HCT116 (cell line): ENCODE measurements around the gene TMC3. TPM values are rescaled to one million over a fixed set of nuclear protein-coding genes. Genes with fewer than 3 reads are reported as not detected.

Source experiments
- ATAC-seq: fragments of 200-7000 bp; cut with Tn5 transposase; 2 replicates; pipeline ENCODE4 v1.9.1; 2020; ENCODE audit warnings: mild to moderate bottlenecking, moderate library complexity
- BruUV-seq: library from RNA; stranded (reverse); fragments of 400-500 nt; replicated peaks from 2 replicates; lab custom pipeline; 2021; lab: Mats Ljungman, UMichigan
- CTCF ChIA-PET: fragments of 300-600 bp; sonication (Branson Sonifier 250); formaldehyde crosslinking; loops from one replicate; lab custom pipeline; 2021; ENCODE audit warnings: antibody characterized with exemption; lab: Charles Lee
- POLR2A ChIA-PET: fragments of 300-600, 350-600 bp; sonication (Branson Sonifier 250); formaldehyde crosslinking; loops from one replicate; lab custom pipeline; 2021; ENCODE audit warnings: antibody characterized with exemption; lab: Charles Lee
- RAD21 ChIA-PET, 2 experiments: fragments of 300-600 bp; sonication (Branson Sonifier 250); formaldehyde crosslinking; loops; one replicate each; lab custom pipeline; 2023; ENCODE audit warnings: low total read pairs in 2 of 2; ENCODE audit not compliant: uncharacterized antibody in 2 of 2, unreplicated experiment in 2 of 2, low non-redundant PET in 1 of 2; lab: Charles Lee
- DNase-seq: peaks from one replicate; pipeline ENCODE4 v3.0.0-alpha.2; 2010; ENCODE audit warnings: low read depth, low spot score
- H2AFZ ChIP-seq: fragments of 200-600 bp; shearing (Covaris generic), sonication (generic); 2 replicates; pipeline ENCODE4 v1.6.1; 2017; ENCODE audit warnings: low read depth, mixed run types, mixed read lengths, antibody characterized with exemption, low read length; ENCODE audit not compliant: poor library complexity, severe bottlenecking
- H3K27ac ChIP-seq: 2 replicates; pipeline ENCODE4 v1.5.1; 2012; ENCODE audit warnings: low read depth, low read length
- H3K27me3 ChIP-seq: fragments of 200-600 bp; sonication (generic); 2 replicates; pipeline ENCODE4 v1.6.1; 2016; ENCODE audit warnings: mixed run types, low read length, mixed read lengths; ENCODE audit not compliant: insufficient read depth
- H3K36me3 ChIP-seq, 2 experiments: fragments of 200-500 bp in 1 of 2; fragments of 200-600 bp in 1 of 2; sonication (Bioruptor generic) in 1 of 2; sonication (generic) in 1 of 2; 2 replicates each; pipeline versions ENCODE4 v1.5.1 to v1.6.1; 2014 to 2016; ENCODE audit warnings: low read length in 2 of 2, inconsistent platforms in 1 of 2, mixed read lengths in 1 of 2, mixed run types in 1 of 2; ENCODE audit not compliant: insufficient read depth in 2 of 2, control insufficient read depth in 1 of 2
- H3K4me1 ChIP-seq, 2 experiments: fragments of 200-600 bp in 1 of 2; sonication (generic) in 1 of 2; 2 replicates each; pipeline versions ENCODE4 v1.5.1 to v1.6.1; 2012 to 2017; ENCODE audit warnings: low read length in 2 of 2, inconsistent platforms in 1 of 2, mild to moderate bottlenecking in 1 of 2, mixed read lengths in 1 of 2, mixed run types in 1 of 2, moderate library complexity in 1 of 2; ENCODE audit not compliant: insufficient read depth in 2 of 2, control insufficient read depth in 1 of 2
- H3K4me2 ChIP-seq: fragments of 200-600 bp; sonication (generic); 2 replicates; pipeline ENCODE4 v1.6.1; 2017; ENCODE audit warnings: mixed run types, low read length, mixed read lengths
- H3K4me3 ChIP-seq, 2 experiments: fragments of 200-600 bp in 1 of 2; sonication (generic) in 1 of 2; replicated peaks in 1 of 2; 2 replicates each; pipeline ENCODE4 v1.5.1; 2011 to 2016; ENCODE audit warnings: low read length in 2 of 2, control low read depth in 1 of 2, low read depth in 1 of 2, mild to moderate bottlenecking in 1 of 2, mixed read lengths in 1 of 2, mixed run types in 1 of 2
- H3K79me2 ChIP-seq: fragments of 200-600 bp; sonication (generic); 2 replicates; pipeline ENCODE4 v1.6.1; 2017; ENCODE audit warnings: mild to moderate bottlenecking, mixed run types, low read length, moderate library complexity, mixed read lengths; ENCODE audit not compliant: insufficient read depth
- H3K9ac ChIP-seq: fragments of 200-600 bp; sonication (generic); 2 replicates; pipeline ENCODE4 v1.6.1; 2016; ENCODE audit warnings: low read length, mixed read lengths
- H3K9me2 ChIP-seq: fragments of 200-600 bp; sonication (generic), shearing (Covaris generic); 2 replicates; pipeline ENCODE4 v1.6.1; 2017; ENCODE audit warnings: mixed run types, mild to moderate bottlenecking, moderate library complexity; ENCODE audit not compliant: insufficient read depth
- H3K9me3 ChIP-seq, 2 experiments: fragments of 200-500 bp in 1 of 2; fragments of 200-600 bp in 1 of 2; sonication (Bioruptor generic) in 1 of 2; sonication (generic) in 1 of 2; 2 replicates each; pipeline ENCODE4 v1.6.1; 2014 to 2017; ENCODE audit warnings: low read length in 2 of 2, mixed read lengths in 2 of 2, inconsistent platforms in 1 of 2, low read depth in 1 of 2, mild to moderate bottlenecking in 1 of 2, mixed run types in 1 of 2, moderate library complexity in 1 of 2; ENCODE audit not compliant: control insufficient read depth in 1 of 2, insufficient read depth in 1 of 2
- H4K20me1 ChIP-seq: fragments of 200-600 bp; sonication (generic), shearing (Covaris generic); 2 replicates; pipeline ENCODE4 v1.6.1; 2017; ENCODE audit warnings: mixed run types, mild to moderate bottlenecking, moderate library complexity; ENCODE audit not compliant: insufficient read depth
- CEBPB ChIP-seq: IDR thresholded peaks from 2 replicates; pipeline ENCODE4 v1.6.1; 2012; ENCODE audit warnings: low read depth
- EGR1 ChIP-seq: IDR thresholded peaks from 2 replicates; pipeline ENCODE4 v1.6.1; 2012; ENCODE audit warnings: low read depth
- ELF1 ChIP-seq: IDR thresholded peaks from 2 replicates; pipeline ENCODE4 v1.6.1; 2012; ENCODE audit warnings: low read depth, borderline replicate concordance
- POLR2A ChIP-seq: IDR thresholded peaks from 2 replicates; pipeline ENCODE4 v1.7.0; 2011; ENCODE audit warnings: borderline replicate concordance; ENCODE audit not compliant: insufficient read depth, insufficient read length; ENCODE audit errors: extremely low read depth
- TCF7L2 ChIP-seq: IDR thresholded peaks from 2 replicates; pipeline ENCODE4 v1.7.0; 2011; ENCODE audit warnings: borderline replicate concordance, inconsistent platforms; ENCODE audit not compliant: insufficient read depth, insufficient read length; ENCODE audit errors: extremely low read depth
- ZFX ChIP-seq: fragments of 450-650 bp; IDR thresholded peaks from 2 replicates; pipeline ENCODE4 v1.6.1; 2017
- intact Hi-C: fragments of 100-400 bp; cut with micrococcal nuclease; formaldehyde crosslinking; loops from 2 replicates; pipeline ENCODE4 v1.10.0; 2022
- total RNA-seq: library from RNA; stranded (reverse); gene quantifications from one replicate; pipeline ENCODE4 v1.2.1, GENCODE V29; 2021; ENCODE audit not compliant: unreplicated experiment
- TF ChIP-seq, protein P1 (sequence below): IDR thresholded peaks from 2 replicates; pipeline ENCODE4 v1.6.1; 2012

Gene TMC3
- total RNA-seq, 1 experiment from 2014 or later = not detected

DNA sequence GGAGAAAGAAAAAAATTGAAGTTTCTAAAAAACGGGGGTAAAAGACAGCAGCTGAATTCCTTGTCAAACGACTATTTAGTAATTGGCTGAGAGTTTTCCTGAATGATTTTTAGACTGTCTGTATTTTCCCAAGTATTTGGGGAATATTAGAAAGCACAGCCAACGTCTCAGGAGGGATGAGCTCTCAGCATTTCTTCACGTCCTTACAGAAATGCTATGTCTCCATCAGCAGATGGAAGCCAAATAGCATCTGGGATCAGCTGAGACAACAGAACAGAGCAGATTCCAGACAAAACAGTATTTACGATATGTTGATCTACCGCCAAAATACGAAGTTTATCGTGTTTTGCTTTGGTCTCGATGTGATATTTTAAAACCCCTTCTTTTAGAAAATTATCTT, 5.3 kb upstream of the TMC3 start:
- no peaks in the 10 kb centered on the region for H3K9me3 ChIP-seq
- TF ChIP-seq CEBPB = no peak
- no peak for TF ChIP-seq EGR1
- TF ChIP-seq TCF7L2 = no peak
- TF ChIP-seq POLR2A = no peak
- no peak for TF ChIP-seq ELF1
- no peak for TF ChIP-seq ZFX
- 0 out of 2 replicates have a peak, but pooled peaks cover 13% of the 10 kb centered on the region for H3K27me3 ChIP-seq
- CTCF ChIA-PET = no interaction called here
- H3K4me1 ChIP-seq = no peaks in the 10 kb centered on the region
- no peak overlapping the region for H3K9ac ChIP-seq
- no peak overlapping the region for H3K4me2 ChIP-seq
- H3K4me3 ChIP-seq = no peak overlapping the region
- H3K9me2 ChIP-seq = no peaks in the 10 kb centered on the region
- DNase-seq (no peak), ATAC-seq (no peak)
- H3K36me3 ChIP-seq = no peaks in the 10 kb centered on the region
- RAD21 ChIA-PET = no interaction called here
- no peaks in the 10 kb centered on the region for H4K20me1 ChIP-seq
- no peaks in the 10 kb centered on the region for H3K79me2 ChIP-seq
- intact Hi-C loops = no loop called here
- POLR2A ChIA-PET = no interaction called here
- no peak overlapping the region for H2AFZ ChIP-seq
- BruUV-seq = no TSS peak
- H3K27ac ChIP-seq = no peak overlapping the region

DNA sequence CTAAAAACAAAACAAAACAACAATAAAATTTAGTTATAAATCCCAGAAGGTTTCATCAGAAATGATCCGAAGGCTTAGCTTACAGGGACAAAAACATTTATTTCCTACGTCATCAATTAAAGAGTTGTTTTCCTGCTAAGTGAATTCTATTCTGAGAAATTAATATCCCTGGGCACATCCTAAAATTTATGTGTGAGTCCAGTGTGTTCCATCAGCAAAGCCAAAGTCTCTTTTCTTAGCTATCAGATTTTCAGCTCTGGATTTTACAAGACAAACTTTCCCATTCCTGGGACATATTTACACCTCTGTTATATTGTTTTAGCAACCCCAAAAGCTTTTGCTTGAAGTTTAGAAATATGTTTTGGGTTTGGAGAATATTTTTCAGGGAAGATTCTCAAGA, 4.4 kb upstream of the TMC3 start:
- BruUV-seq = no TSS peak

More for the DNA sequence above, 4.4 kb upstream of the TMC3 start:
- ChIA-PET CTCF (no interaction called here), RAD21 (no interaction called here)
- Histone ChIP-seq H3K4me1 (no peaks in the 10 kb centered on the region), H3K4me3 (no peak overlapping the region), H3K79me2 (no peaks in the 10 kb centered on the region), H3K27ac (no peak overlapping the region), H2AFZ (no peak overlapping the region), H3K9ac (no peak overlapping the region)
- intact Hi-C loops = no loop called here
- DNase-seq = no peak
- no peak for ATAC-seq
- TF ChIP-seq, protein P1, sequence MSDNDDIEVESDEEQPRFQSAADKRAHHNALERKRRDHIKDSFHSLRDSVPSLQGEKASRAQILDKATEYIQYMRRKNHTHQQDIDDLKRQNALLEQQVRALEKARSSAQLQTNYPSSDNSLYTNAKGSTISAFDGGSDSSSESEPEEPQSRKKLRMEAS = no peak
- TF ChIP-seq EGR1 (no peak), TCF7L2 (no peak)
- TF ChIP-seq, all 23 proteins: peak for 0
- no peaks in the 10 kb centered on the region for H4K20me1 ChIP-seq
- 0 out of 2 replicates have a peak, but pooled peaks cover 13% of the 10 kb centered on the region for H3K27me3 ChIP-seq
- POLR2A ChIA-PET = no interaction called here
- no peak overlapping the region for H3K4me2 ChIP-seq
- no peaks in the 10 kb centered on the region for H3K36me3 ChIP-seq
- no peaks in the 10 kb centered on the region for H3K9me2 ChIP-seq
- no peaks in the 10 kb centered on the region for H3K9me3 ChIP-seq
